Stimulated activated CD8-positive, alpha-beta memory T cell treated with anti-CD3 and anti-CD28 coated beads, Interleukin-12 subunit alpha, Interleukin-12 subunit beta, amount 100 ng/mL, for 24 hours (primary cell): ENCODE data around the gene SUMO2.
A peak's percentile ranks its signal among the peaks of the same experiment; 100 is the strongest.
"Not testable (repeated sequence)": the region's sequence is repeated elsewhere in the genome, so short reads cannot be mapped to it uniquely, and the experiment has no call there.

Experiments
- DNase-seq: peaks from one replicate; pipeline ENCODE4 v3.0.0-alpha.2; 2020; ENCODE audit errors: extremely low read depth

Gene SUMO2

GRCh38 chr17:75181608-75182318, 996 bp downstream of the SUMO2 start:
- DNase-seq, result no peak

DNA sequence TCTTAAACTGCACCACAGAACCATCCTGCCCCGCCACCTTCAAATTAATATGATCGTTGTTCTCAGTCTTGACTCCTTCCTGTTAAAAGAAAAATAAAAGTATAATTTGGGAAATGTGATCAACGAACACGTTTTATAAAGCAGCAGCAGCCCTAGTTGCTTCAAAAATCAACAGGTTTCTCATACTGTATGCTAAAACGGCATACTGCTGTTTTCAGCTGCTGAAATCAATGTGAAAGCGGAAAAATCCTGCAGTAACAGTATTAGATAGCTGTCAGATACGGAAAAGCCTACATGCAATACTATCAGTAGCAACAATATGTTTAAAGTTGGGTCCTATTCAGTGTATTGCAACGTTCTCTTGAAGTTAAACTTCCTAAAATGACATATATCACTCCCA, 1.6 kb downstream of the SUMO2 start:
- no peak for DNase-seq

DNA sequence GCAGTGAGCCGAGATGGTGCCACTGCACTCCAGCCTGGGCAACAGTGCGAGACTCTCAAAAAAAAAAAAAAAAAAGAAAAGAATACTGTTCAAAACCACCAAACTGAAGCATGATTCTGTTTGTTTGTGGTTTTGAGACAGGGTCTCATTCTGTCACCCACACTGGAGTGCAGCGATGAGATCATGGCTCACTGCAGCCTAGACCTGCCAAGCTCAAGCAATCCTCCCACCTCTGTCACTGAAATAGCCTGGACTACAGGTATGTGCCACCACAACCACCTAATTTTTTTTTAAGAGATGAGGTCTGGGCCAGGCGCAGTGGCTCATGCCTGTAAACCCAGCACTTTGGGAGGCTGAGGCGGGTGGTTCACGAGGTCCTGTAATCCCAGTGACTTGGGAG, 4.3 kb downstream of the SUMO2 start:
- no peak for DNase-seq

GRCh38 chr17:75176625-75177024, 6.1 kb downstream of the SUMO2 start:
- no peak for DNase-seq

DNA sequence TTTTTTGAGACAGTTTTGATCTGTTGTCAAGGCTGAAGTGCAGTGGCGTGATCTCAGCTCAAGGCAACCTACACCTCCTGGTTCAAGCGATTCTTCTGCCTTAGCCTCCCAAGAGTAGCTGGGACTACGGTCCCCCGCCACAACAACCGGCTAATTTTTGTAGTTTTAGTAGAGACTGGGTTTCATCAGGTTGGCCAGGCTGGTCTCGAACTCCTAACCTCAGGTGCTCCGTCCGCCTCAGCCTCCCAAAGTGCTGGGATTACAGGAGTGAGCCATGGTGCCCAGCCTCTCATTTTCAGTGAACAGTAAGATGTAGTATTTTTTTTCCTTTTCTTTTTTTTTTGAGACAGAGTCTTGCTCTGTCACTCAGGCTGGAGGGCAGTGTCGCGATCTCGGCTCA, 7.8 kb downstream of the SUMO2 start:
- no peak for DNase-seq

DNA sequence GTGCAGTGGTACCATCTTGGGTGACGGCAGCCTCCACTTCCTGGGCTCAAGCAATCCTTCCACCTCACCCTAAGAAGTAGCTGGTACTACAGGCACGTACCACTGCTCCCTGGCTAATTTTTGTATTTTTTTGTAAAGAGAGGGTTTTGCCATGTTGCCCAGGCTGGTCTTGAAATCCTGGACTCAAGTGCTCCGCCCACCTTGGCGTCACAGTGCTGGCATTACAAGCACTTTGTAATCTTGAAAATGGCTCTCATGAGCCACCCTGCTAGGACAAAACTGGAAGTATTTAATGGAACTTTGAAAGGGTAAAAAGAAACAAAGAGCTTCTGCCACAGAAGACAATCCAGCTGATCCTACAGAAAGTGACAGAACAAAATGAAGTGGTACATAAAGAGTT, 9.2 kb downstream of the SUMO2 start:
- DNase-seq, result no peak

DNA sequence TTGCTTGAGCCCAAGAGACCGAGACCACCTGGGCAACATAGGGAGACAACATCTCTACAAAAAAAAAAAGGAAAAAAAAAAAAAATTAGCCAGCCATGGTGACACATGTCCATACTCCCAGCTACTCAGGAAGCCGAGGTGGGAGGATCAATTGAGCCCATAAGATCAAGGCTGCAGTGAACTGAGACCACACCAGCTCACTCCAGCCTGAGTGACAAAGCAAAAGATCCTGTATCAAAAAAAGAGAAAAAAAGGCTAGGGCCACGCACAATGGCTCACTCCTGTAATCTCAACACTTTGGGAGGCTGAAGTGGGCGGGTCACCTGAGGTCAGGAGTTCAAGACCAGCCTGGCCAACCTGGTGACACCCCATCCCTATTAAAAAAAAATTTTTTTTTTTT, 13.8 kb downstream of the SUMO2 start:
- DNase-seq, result no peak

DNA sequence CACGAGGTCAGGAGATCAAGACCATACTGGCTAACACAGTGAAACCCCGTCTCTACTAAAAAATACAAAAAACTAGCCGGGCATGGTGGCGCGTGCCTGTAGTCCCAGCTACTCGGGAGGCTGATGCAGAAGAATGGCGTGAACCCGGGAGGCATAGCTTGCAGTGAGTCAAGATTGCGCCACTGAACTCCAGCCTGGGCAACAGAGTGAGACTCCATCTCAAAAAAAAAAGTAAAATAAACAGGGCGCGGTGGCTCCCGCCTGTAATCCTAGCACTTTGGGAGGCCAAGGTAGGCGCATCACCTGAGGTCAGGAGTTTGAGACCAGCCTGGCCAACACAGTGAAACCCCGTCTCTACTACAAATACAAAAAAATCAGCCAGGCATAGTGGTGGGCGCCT, 18.2 kb downstream of the SUMO2 start:
- not testable (repeated sequence) for DNase-seq

DNA sequence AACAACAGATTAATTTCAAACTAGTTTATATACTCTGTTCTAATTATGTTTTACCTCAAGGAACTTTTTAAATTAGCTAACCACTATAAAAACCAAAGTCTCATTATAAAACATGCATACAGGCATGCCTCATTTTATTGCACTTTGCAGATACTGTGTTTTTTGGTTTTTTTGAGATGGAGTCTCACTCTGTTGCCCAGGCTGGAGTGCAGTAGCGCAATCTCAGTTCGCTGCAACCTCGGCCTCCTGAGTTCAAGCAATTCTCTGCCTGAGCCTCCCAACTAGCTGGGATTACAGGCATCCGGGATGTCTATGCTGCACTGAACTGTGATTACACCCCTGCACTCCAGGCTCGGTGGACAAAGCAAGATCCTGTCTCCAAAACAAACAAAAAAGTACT, 19.7 kb downstream of the SUMO2 start:
- DNase-seq, result no peak

DNA sequence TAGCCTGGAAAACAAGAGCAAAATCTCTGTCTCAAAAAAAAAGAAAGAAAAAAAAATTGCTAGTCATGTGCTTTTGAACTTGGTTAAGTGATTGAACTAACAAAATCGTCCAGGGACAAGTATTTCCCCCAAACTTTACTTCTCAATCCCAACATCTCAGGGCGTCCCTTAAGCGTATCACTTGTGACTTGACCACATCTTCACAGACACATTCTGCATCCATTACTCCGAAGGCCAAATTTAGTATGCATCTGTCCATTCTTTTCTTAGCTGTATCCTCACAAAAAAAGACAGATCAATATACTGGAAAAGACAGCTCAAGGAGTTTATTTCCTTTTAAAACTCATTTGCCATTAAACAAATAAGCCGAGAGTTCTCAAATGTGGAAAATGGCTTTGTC, 22.5 kb downstream of the SUMO2 start:
- no peak for DNase-seq

DNA sequence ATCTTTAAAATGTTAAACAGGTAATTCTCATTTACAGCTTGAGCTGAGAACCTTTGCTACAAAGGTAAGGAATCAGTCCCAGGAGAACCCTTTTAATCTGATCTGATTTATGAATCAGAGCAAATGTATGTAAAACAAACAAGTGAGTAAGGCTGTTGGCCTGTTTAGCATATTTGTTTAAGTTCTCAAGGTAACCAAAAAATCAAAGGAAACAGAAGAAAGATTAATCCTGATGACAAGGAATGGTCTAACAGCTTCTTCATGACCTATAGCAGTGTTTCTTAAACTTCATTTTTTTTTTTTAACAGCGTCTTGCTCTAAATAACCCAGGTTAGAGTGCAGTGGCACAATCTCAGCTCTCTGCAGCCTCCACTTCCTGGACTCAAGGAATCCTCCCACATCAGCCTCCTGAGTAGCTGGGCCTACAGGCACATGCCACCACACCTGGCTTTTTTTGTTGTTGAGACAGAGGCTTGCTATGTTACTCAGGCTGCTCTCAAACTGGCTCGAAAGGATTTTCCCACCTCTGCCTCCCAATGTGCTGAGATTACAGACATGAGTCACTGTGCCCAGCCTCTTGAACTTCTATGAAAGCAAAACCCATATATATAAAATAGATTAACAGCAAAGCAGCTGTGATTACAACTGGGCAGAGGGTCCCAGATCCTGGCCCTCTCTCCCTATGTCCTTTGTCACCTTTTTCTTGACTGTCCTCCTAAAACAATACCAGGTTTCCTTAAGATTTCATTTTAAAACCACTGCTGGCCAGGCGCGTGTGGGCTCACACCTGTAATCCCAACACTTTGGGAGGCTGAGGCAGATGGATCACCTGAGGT, 23.3 kb downstream of the SUMO2 start:
- no peak for DNase-seq

- DNase-seq, result not testable (repeated sequence)
Measured at GRCh38 chr17:75158480-75158879, 24.3 kb downstream of the SUMO2 start.

DNA sequence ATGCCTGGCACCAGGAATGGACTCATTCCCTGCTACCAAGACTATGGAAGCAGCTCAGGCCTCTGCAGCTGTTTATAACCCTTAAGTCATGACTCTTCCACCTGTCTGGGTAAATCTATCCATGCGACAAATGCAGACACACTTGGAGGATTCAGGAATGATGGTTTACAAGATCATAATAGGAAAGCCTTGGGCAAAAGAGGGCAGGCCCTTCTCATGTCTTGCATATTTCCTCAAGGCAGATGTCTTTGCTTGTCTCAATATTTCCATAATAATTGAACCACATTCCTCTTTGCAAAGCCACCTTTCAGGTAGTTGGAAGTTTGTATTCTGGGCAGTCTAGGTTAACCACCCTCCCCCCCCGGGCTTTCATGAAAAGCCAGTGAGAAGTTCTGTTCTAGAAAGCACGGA, 27.6 kb downstream of the SUMO2 start:
- no peak for DNase-seq

- peak; percentile 97 for DNase-seq
Measured at GRCh38 chr17:75154195-75155106, 28.3 kb downstream of the SUMO2 start, which contains the start of gene JPT1. TSS of gene JPT1 (minus strand) at chr17:75154512. CDS start at chr17:75154397, 115 bp downstream.

DNA sequence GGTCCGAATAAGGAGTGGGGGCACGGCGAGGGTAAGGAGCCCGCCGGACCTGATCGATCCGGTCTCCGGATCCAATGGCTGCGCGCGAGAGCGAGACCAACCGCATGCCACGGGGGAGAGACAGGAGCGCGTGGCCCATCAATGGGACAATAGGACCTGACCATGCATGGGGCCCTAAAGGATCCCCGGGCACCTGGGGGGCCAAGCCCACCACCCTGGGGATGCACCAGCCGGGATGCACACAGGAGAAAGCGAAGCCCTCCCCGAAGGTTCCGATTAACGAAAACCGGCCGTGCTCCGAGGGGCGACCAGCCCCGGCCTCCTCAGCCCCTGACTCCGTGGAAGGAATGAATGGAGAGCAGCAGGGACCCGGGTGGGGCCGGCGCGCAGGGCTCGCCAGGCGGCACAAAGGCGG, 29.0 kb downstream of the SUMO2 start:
- no peak for DNase-seq

GRCh38 chr17:75152922-75153779, 29.6 kb downstream of the SUMO2 start:
- no peak for DNase-seq

DNA sequence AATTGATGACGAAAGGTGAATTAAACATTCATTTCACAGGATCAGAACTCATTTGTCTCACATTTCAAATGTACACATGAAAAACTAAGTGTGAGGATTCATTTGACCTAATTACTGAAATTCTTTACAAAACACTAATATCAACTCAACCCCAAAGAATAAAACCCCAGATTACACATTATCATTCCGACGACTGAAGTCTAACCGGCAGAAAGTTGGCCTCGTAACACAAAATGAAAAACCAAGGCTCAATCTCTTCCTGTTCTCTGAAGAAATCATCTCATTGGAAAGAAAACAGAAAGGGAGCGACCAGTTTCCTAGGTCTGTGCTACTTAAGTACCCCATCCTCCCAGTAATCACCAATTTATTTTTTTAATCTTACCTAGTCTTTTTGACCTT, 30.2 kb downstream of the SUMO2 start:
- DNase-seq, result no peak

GRCh38 chr17:75151930-75152329, 30.8 kb downstream of the SUMO2 start:
- DNase-seq, result no peak

- no peak for DNase-seq
Measured at GRCh38 chr17:75147878-75148546, 34.7 kb downstream of the SUMO2 start.

GRCh38 chr17:75146592-75146991, 36.2 kb downstream of the SUMO2 start:
- no peak for DNase-seq
